Esophagus squamous epithelium (tissue), 4 donors: ENCODE measurements around the gene PRSS57.

Experiments used
- POLR2A ChIP-seq, 4 donors: fragments of 450-650 bp; IDR thresholded peaks; one replicate each; pipeline ENCODE4 v1.6.1; 2017; ENCODE audit warnings: antibody characterized with exemption in 4 of 4, mild to moderate bottlenecking in 4 of 4, moderate library complexity in 3 of 4
- TF ChIP-seq, protein P1 (sequence below), 6 experiments: fragments of 450-650 bp in 4 of 6; fragments of 200-600 bp in 2 of 6; sonication (generic) in 2 of 6; IDR thresholded peaks; one replicate each; pipeline ENCODE4 v1.5.1; 2016 to 2019; ENCODE audit warnings: antibody characterized with exemption in 6 of 6, mild to moderate bottlenecking in 4 of 6, moderate library complexity in 4 of 6

DNA sequence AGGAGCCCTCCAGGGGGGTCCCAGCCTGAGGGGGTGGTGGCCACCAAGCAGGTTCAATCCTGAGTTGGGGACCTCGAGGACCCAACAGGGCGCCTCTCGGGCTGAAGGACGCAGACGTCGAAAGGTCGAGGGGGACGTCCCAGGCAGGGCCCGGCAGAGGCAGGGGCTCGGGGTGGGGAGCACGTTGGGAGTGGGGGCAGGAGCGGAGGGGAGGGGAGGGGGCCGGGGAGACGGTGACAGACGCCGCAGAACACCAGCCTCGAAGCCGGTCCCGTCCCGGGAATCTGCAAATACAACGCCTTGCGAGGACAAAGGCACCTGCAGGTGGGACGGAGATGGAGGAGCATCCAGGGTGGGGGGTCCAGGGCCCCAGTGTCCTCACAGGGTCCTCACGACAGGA, 51.5 kb downstream of the PRSS57 start:
- TF ChIP-seq, protein P1, sequence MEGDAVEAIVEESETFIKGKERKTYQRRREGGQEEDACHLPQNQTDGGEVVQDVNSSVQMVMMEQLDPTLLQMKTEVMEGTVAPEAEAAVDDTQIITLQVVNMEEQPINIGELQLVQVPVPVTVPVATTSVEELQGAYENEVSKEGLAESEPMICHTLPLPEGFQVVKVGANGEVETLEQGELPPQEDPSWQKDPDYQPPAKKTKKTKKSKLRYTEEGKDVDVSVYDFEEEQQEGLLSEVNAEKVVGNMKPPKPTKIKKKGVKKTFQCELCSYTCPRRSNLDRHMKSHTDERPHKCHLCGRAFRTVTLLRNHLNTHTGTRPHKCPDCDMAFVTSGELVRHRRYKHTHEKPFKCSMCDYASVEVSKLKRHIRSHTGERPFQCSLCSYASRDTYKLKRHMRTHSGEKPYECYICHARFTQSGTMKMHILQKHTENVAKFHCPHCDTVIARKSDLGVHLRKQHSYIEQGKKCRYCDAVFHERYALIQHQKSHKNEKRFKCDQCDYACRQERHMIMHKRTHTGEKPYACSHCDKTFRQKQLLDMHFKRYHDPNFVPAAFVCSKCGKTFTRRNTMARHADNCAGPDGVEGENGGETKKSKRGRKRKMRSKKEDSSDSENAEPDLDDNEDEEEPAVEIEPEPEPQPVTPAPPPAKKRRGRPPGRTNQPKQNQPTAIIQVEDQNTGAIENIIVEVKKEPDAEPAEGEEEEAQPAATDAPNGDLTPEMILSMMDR (IDR thresholded peaks at IDR 0.05), result no peak
- no peak for TF ChIP-seq POLR2A (IDR thresholded peaks at IDR 0.05)
